A549 (cell line): ENCODE data around the gene LRPPRC. TPM values are rescaled to one million over a fixed set of nuclear protein-coding genes. Genes with fewer than 3 reads are reported as not detected.

ENCODE experiments used
- ATAC-seq, 2 experiments: fragments of 200-7000 bp in 1 of 2; fragments of >200 bp in 1 of 2; cut with Nextera tagmentation in 1 of 2; cut with Tn5 transposase in 1 of 2; 3 replicates each; pipeline versions ENCODE4 v1.8.0 to v1.9.1; 2018 to 2020; ENCODE audit warnings: mild to moderate bottlenecking in 1 of 2, moderate library complexity in 1 of 2
- CTCF ChIA-PET: fragments of 300-600 bp; sonication (Branson Sonifier 250); formaldehyde crosslinking; extraction: SDS; loops from one replicate; lab custom pipeline; 2021; ENCODE audit warnings: antibody characterized with exemption, inconsistent platforms; lab: Yijun Ruan, JAX
- POLR2A ChIA-PET: fragments of 350-600 bp; formaldehyde crosslinking; extraction: SDS; loops from one replicate; lab custom pipeline; 2021; ENCODE audit warnings: antibody characterized with exemption, inconsistent platforms; lab: Yijun Ruan, JAX
- DNase-seq, 2 experiments: peaks; one replicate each; pipeline versions ENCODE4 v3.0.0 to v3.0.0-alpha.2; 2011 to 2016; ENCODE audit warnings: low read depth in 1 of 2, low spot score in 1 of 2
- FAIRE-seq: peaks from 2 replicates; lab custom pipeline; 2011; peaks lifted over from hg19 to GRCh38; lab: Jason Lieb, UNC
- H3K27ac ChIP-seq, 2 experiments: fragments of >200 bp; sonication (Bioruptor Twin); formaldehyde crosslinking; 3 replicates each; pipeline ENCODE4 v1.5.1; 2016 to 2017
- H3K4me1 ChIP-seq: fragments of >200 bp; sonication (Bioruptor Twin); formaldehyde crosslinking; 3 replicates; pipeline ENCODE4 v1.6.1; 2016
- H3K4me2 ChIP-seq: fragments of >200 bp; sonication (Bioruptor Twin); formaldehyde crosslinking; 3 replicates; pipeline ENCODE4 v1.6.1; 2016
- H3K4me3 ChIP-seq: fragments of >200 bp; sonication (Bioruptor Twin); formaldehyde crosslinking; 3 replicates; pipeline ENCODE4 v1.5.1; 2016
- H3K9me3 ChIP-seq: fragments of >200 bp; sonication (Bioruptor Twin); formaldehyde crosslinking; 3 replicates; pipeline ENCODE4 v1.6.1; 2016
- FOXS1 ChIP-seq: fragments of 250-450 bp; sonication (Bioruptor Pico); IDR thresholded peaks from 2 replicates; pipeline ENCODE4 v1.5.0; 2020; ENCODE audit warnings: mild to moderate bottlenecking, moderate library complexity
- HOXA7 ChIP-seq: fragments of 250-450 bp; sonication (Bioruptor Pico); IDR thresholded peaks from 2 replicates; pipeline ENCODE4 v1.5.0; 2020; ENCODE audit warnings: mild to moderate bottlenecking, moderate library complexity
- KDM5A ChIP-seq: fragments of 200-600 bp; sonication (generic); IDR thresholded peaks from 2 replicates; pipeline ENCODE4 v1.6.1; 2016; ENCODE audit warnings: antibody characterized with exemption, mild to moderate bottlenecking
- RAD21 ChIP-seq, 2 experiments: fragments of >200 bp in 1 of 2; sonication (Bioruptor Twin) in 1 of 2; formaldehyde crosslinking in 1 of 2; IDR thresholded peaks in 1 of 2; conservative IDR thresholded peaks in 1 of 2; 2 replicates in 1 of 2; 3 replicates in 1 of 2; pipeline ENCODE4 v1.6.1; 2012 to 2018; ENCODE audit warnings: inconsistent platforms in 1 of 2
- SMC3 ChIP-seq: fragments of >200 bp; sonication (Bioruptor Twin); formaldehyde crosslinking; IDR thresholded peaks from 3 replicates; pipeline ENCODE4 v1.6.1; 2018; ENCODE audit warnings: inconsistent platforms
- ZNF302 ChIP-seq: fragments of 250-450 bp; sonication (Bioruptor Pico); IDR thresholded peaks from 2 replicates; pipeline ENCODE4 v1.9.0; 2021; ENCODE audit warnings: inconsistent platforms, mild to moderate bottlenecking, moderate library complexity
- WGBS: methylation state at CpG from one replicate; pipeline ENCODE4 v1.1.6; 2017; ENCODE audit errors: missing lambda C conversion rate; 5-methylcytosine and 5-hydroxymethylcytosine counted together
- polyA plus RNA-seq, 4 experiments: library from polyadenylated mRNA; depleted of rRNA in 3 of 4; stranded (reverse); fragments of >200 nt; fragmentation: RNase III in 1 of 4; extraction: RNeasy Plus Mini Kit Qiagen cat#74134 plus additional on column Dnase treatment in 1 of 4; gene quantifications; 2 replicates in 3 of 4; 3 replicates in 1 of 4; pipeline ENCODE4 v1.2.3, GENCODE V29; 2011 to 2017
- TF ChIP-seq, protein P1 (sequence below): fragments of >200 bp; sonication (Bioruptor Twin); formaldehyde crosslinking; IDR thresholded peaks from 3 replicates; pipeline ENCODE4 v1.5.1; 2016
- TF ChIP-seq, protein P2 (sequence below): fragments of 450-650 bp; IDR thresholded peaks from 2 replicates; pipeline ENCODE4 v1.6.1; 2014; ENCODE audit warnings: antibody characterized with exemption
- TF ChIP-seq, protein P3 (sequence below): fragments of 200-600 bp; sonication (generic); IDR thresholded peaks from 2 replicates; pipeline ENCODE4 v1.6.1; 2016; ENCODE audit warnings: antibody characterized with exemption, mild to moderate bottlenecking, moderate library complexity

Gene LRPPRC
- polyA plus RNA-seq, 2 of the 4 experiments (the other 2 are of a cell fraction), result 84.6 to 269 TPM

DNA sequence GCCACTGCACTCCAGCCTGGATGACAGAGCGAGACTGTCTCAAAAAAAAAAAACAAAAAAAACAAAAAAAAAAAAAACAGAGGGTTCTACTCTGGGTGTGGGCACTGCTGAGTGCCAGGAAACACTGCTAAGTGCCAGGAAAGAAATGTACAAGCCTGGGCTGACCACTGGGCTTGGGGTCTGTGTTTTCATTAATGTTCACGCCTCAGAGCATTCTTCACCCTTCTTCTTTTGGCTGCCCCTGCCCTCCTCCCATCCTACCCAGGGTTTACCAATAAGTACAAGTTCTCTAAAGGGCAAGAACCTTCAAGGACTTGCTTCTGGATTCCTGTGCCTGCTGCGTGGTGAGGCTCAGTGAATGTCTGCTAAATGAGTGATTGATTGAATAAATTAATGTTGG is 49.3 kb upstream of the LRPPRC start:
- Histone ChIP-seq H3K4me2 (no peak overlapping the region), H3K4me1 (peaks cover 4% of the 10 kb centered on the region), H3K9me3 (no peaks in the 10 kb centered on the region), H3K27ac (0 out of 6 replicates have a peak overlapping the region, but pooled peaks of 1 of the 2 experiments have one; percentile 18), H3K4me3 (no peak overlapping the region)
- ATAC-seq (no peak), DNase-seq (no peak), FAIRE-seq (no peak)
- POLR2A ChIA-PET, result no interaction called here
- CTCF ChIA-PET, result interaction anchor here (1.1 to 4.8 kb wide), 45 partner anchors 10 to 937 kb away, joined by 3 to 65 read pairs (median 7); partner anchors contain the start of genes CAMKMT and PREPL
- whole genome bisulfite sequencing, result 74% methylated on average over 3 of the region's 3 CpGs
- no peak for TF ChIP-seq KDM5A

- no peaks in the 10 kb centered on the region for H3K9me3 ChIP-seq
- 2% methylated on average over 9 of the region's 10 CpGs for WGBS
- peak overlapping the region; percentile 67 to 87 for H3K27ac ChIP-seq
- H3K4me3 ChIP-seq, result no peak overlapping the region
- POLR2A ChIA-PET, result interaction anchor here (0.6 kb wide), 1 partner anchor 295 kb away, joined by 3 read pairs; no protein-coding TSS in a partner anchor
- TF ChIP-seq, protein P1, sequence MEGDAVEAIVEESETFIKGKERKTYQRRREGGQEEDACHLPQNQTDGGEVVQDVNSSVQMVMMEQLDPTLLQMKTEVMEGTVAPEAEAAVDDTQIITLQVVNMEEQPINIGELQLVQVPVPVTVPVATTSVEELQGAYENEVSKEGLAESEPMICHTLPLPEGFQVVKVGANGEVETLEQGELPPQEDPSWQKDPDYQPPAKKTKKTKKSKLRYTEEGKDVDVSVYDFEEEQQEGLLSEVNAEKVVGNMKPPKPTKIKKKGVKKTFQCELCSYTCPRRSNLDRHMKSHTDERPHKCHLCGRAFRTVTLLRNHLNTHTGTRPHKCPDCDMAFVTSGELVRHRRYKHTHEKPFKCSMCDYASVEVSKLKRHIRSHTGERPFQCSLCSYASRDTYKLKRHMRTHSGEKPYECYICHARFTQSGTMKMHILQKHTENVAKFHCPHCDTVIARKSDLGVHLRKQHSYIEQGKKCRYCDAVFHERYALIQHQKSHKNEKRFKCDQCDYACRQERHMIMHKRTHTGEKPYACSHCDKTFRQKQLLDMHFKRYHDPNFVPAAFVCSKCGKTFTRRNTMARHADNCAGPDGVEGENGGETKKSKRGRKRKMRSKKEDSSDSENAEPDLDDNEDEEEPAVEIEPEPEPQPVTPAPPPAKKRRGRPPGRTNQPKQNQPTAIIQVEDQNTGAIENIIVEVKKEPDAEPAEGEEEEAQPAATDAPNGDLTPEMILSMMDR, result peak; percentile 98
- TF ChIP-seq SMC3 (peak; percentile 95), ZNF302 (CRISPR knock-in tag) (no peak), RAD21 (conservative IDR thresholded peaks at IDR 0.05 in 1 of 2, IDR thresholded peaks at IDR 0.05 in 1 of 2) (peak; percentile 98)
- TF ChIP-seq, protein P2, sequence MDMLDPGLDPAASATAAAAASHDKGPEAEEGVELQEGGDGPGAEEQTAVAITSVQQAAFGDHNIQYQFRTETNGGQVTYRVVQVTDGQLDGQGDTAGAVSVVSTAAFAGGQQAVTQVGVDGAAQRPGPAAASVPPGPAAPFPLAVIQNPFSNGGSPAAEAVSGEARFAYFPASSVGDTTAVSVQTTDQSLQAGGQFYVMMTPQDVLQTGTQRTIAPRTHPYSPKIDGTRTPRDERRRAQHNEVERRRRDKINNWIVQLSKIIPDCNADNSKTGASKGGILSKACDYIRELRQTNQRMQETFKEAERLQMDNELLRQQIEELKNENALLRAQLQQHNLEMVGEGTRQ, result no peak
- no peak for FAIRE-seq
- ATAC-seq, result peak; percentile 100
- CTCF ChIA-PET, result interaction anchor here (0.6 to 4.8 kb wide), 110 partner anchors 9 to 970 kb away, joined by 3 to 65 read pairs (median 4); partner anchors contain the start of genes CAMKMT, PPM1B and PREPL
- peaks cover 4% of the 10 kb centered on the region for H3K4me1 ChIP-seq
- peak; percentile 91 for DNase-seq
- peak overlapping the region; percentile 49 for H3K4me2 ChIP-seq
Measured at GRCh38 chr2:44044281-44044720, 48.5 kb upstream of the LRPPRC start.

DNA sequence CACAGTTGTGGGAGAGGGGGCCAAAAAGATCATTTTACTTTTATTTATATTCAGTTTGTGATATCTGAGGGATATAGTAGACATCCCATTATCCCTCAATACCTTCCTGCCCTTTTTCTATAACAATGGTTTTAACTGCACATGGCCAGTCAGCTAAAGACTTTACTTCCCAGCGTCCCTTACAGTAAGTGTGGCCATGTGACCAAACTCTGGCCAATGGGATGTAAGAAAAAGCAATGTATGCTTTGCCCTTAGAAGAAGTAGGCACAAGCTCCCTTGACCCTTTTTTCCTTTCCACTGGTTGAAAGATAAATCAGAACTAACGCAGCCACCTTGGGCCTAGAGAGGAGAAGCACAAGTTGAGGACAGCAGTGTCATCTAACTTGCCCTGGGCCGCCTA is 44.6 kb upstream of the LRPPRC start:
- H3K4me3 ChIP-seq, result no peak overlapping the region
- ChIA-PET CTCF (interaction anchor here (0.5 to 1.7 kb wide), 9 partner anchors 10 to 302 kb away, joined by 3 to 6 read pairs (median 3); no protein-coding TSS in a partner anchor), POLR2A (no interaction called here)
- H3K27ac ChIP-seq, result no peak overlapping the region
- 86% methylated on average over 3 of the region's 3 CpGs for WGBS
- H3K4me2 ChIP-seq, result no peak overlapping the region
- DNase-seq (no peak), ATAC-seq (no peak), FAIRE-seq (no peak)
- TF ChIP-seq, protein P3, sequence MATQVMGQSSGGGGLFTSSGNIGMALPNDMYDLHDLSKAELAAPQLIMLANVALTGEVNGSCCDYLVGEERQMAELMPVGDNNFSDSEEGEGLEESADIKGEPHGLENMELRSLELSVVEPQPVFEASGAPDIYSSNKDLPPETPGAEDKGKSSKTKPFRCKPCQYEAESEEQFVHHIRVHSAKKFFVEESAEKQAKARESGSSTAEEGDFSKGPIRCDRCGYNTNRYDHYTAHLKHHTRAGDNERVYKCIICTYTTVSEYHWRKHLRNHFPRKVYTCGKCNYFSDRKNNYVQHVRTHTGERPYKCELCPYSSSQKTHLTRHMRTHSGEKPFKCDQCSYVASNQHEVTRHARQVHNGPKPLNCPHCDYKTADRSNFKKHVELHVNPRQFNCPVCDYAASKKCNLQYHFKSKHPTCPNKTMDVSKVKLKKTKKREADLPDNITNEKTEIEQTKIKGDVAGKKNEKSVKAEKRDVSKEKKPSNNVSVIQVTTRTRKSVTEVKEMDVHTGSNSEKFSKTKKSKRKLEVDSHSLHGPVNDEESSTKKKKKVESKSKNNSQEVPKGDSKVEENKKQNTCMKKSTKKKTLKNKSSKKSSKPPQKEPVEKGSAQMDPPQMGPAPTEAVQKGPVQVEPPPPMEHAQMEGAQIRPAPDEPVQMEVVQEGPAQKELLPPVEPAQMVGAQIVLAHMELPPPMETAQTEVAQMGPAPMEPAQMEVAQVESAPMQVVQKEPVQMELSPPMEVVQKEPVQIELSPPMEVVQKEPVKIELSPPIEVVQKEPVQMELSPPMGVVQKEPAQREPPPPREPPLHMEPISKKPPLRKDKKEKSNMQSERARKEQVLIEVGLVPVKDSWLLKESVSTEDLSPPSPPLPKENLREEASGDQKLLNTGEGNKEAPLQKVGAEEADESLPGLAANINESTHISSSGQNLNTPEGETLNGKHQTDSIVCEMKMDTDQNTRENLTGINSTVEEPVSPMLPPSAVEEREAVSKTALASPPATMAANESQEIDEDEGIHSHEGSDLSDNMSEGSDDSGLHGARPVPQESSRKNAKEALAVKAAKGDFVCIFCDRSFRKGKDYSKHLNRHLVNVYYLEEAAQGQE, result no peak
- TF ChIP-seq FOXS1 (CRISPR knock-in tag) (no peak), HOXA7 (CRISPR knock-in tag) (no peak)
- TF ChIP-seq, protein P2, result 0 out of 2 replicates have a peak, but pooled peaks have one; percentile 21
- H3K4me1 ChIP-seq, result peaks cover 4% of the 10 kb centered on the region
- H3K9me3 ChIP-seq, result no peaks in the 10 kb centered on the region
